Astrocyte of the spinal cord (primary cell): Measurements from ENCODE around the gene DMAC2L.
"Not testable (repeated sequence)": the region's sequence is repeated elsewhere in the genome, so short reads cannot be mapped to it uniquely, and the experiment has no call there.

Experiments used
- DNase-seq: peaks from one replicate; pipeline ENCODE4 v3.0.0; 2011; ENCODE audit warnings: low read depth, low spot score
- H3K4me3 ChIP-seq: 2 replicates; pipeline ENCODE4 v1.5.1; 2011; ENCODE audit warnings: low read depth, mild to moderate bottlenecking, low read length, moderate library complexity
- in situ Hi-C: cut with HindIII; loops from 2 replicates; pipeline ENCODE4 v1.10.0; 2017; ENCODE audit warnings: low sequenced_read_pairs
- TF ChIP-seq, protein P1 (sequence below): IDR thresholded peaks from 2 replicates; pipeline ENCODE4 v1.5.1; 2012; ENCODE audit warnings: low read depth, mild to moderate bottlenecking, low read length, inconsistent platforms

The DMAC2L gene

DNA sequence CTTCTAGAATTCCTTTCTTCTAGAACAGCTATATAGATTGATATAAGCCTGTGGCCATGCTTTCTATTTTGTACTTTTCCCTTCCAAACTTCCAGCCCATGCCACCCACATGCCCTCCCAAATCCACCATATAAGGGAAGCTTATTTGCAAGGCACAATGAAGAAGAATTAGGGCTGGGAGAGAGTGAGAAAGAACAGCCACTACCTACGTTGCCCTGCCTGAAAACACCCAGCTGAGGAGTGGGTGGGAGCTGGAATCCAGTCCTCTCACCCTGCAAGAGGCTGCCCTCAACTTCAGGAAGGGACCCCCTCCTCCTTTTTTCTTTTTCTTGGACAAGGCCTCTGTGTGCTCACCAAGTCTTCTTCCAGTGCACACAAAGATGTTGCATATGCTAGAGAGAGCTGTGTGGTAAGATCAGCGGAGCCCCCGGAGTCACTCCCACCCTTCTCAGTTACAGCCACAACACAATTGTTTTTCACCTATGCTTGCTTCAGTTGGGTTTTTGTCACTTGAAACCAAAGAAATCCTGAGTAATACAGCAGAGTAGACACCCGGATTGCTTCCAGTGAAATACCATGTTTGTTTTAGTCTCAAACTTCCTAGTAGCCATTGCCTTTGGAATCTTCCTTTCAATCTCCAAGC lies 45.8 kb downstream of the DMAC2L start:
- no peak for DNase-seq
- no peak overlapping the region for H3K4me3 ChIP-seq
- TF ChIP-seq, protein P1, sequence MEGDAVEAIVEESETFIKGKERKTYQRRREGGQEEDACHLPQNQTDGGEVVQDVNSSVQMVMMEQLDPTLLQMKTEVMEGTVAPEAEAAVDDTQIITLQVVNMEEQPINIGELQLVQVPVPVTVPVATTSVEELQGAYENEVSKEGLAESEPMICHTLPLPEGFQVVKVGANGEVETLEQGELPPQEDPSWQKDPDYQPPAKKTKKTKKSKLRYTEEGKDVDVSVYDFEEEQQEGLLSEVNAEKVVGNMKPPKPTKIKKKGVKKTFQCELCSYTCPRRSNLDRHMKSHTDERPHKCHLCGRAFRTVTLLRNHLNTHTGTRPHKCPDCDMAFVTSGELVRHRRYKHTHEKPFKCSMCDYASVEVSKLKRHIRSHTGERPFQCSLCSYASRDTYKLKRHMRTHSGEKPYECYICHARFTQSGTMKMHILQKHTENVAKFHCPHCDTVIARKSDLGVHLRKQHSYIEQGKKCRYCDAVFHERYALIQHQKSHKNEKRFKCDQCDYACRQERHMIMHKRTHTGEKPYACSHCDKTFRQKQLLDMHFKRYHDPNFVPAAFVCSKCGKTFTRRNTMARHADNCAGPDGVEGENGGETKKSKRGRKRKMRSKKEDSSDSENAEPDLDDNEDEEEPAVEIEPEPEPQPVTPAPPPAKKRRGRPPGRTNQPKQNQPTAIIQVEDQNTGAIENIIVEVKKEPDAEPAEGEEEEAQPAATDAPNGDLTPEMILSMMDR: no peak
- in situ Hi-C loops: no loop called here

DNA sequence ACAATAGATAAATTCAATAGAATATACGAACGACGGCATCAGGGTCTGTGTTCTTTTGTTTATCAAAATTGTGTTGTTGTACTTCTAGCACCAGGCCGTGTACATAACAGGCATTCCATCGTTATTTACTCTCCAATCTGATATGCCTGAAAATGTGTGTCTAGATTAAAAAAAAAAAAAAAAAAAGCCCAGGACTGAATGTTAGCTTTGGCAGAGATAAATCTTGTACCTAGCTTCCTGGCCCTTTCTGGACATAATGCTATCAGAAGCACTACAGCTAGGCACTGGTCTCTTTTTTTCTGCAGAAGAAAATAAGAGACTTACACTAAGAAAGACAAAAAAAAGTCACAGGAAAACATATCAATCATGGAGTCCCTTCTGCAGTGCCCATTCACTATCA lies 47.5 kb downstream of the DMAC2L start:
- TF ChIP-seq, protein P1: no peak
- in situ Hi-C loops: no loop called here

DNA sequence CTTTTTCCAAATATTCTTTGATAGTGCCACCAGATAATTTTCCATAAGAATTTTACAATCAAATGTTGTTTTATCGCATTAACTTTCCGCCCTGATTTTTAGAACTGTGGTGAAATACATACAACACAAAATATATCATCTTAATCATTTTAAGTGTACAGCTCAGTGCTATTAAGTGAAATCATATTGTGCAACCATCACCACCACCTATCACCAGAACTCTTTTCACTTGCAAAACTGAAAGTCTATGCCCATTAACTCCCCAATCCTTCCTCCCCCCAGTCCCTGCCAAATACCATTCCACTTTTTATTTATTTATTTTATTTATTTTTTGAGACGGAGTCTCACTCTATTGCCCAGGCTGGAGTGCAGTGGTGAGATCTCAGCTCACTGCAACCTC lies 48.0 kb downstream of the DMAC2L start:
- in situ Hi-C loops: no loop called here
- TF ChIP-seq, protein P1: no peak
- DNase-seq: no peak
- H3K4me3 ChIP-seq: no peak overlapping the region

More for the DNA sequence above, 47.5 kb downstream of the DMAC2L start:
- no peak overlapping the region for H3K4me3 ChIP-seq
- DNase-seq: no peak

DNA sequence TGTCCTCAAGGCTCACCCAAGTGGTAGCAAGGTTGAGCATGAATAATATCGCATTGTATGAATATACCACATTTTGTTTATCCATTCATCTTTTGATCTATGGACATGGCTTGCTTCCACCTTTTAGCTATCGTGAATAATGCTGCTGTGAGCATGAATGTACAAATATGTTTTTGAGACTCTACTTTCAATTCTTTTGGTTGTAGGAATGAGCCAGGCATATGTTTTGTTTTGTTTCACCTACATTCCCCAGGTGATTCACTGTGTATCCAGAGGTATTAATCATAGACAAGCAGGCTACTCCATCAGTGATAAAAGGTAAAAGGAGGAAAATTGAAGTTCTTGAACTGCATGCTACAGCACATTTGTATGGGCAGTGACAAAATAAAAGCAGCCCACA lies 48.7 kb downstream of the DMAC2L start:
- in situ Hi-C loops: no loop called here
- no peak overlapping the region for H3K4me3 ChIP-seq
- TF ChIP-seq, protein P1: no peak
- DNase-seq: no peak

DNA sequence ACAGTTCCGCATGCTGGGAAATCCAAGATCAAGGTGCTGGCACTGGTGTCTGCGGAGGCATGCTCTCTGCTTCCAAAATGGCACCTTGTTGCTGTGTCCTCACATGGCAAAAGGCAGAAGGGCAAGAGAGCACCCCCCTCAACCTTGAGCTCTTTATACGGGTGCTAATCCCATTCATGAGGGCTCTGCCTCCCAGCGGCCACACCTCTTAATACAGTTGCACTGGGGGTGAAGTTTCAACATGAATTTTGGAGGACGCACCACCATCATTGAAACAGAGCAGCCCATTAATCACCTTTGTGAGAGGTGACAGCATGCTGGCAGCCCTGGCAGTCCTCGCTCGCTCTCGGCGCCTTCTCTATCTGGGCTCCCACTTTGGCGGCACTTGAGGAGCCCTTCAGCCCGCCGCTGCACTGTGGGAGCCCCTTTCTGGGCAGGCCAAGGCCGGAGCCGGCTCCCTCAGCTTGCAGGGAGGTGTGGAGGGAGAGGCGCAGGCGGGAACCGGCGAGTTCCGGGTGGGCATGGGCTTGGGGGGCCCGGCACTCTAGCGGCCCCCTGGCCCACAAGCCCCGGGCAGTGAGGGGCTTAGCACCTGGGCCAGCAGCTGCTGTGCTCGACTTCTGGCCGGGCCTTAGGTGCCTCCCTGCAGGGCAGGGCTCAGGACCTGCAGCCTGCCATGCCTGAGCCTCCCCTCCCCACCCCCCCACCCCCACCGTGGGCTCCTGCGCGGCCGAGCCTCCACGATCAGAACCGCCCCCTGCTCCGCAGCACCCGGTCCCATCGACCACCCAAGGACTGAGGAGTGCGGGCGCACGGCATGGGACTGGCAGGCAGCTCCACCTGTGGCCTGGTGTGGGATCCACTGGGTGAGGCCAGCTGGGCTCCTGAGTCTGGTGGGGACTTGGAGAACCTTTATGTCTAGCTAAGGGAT lies 49.6 kb downstream of the DMAC2L start:
- DNase-seq, in situ Hi-C loops, H3K4me3 ChIP-seq: not testable (repeated sequence)

DNA sequence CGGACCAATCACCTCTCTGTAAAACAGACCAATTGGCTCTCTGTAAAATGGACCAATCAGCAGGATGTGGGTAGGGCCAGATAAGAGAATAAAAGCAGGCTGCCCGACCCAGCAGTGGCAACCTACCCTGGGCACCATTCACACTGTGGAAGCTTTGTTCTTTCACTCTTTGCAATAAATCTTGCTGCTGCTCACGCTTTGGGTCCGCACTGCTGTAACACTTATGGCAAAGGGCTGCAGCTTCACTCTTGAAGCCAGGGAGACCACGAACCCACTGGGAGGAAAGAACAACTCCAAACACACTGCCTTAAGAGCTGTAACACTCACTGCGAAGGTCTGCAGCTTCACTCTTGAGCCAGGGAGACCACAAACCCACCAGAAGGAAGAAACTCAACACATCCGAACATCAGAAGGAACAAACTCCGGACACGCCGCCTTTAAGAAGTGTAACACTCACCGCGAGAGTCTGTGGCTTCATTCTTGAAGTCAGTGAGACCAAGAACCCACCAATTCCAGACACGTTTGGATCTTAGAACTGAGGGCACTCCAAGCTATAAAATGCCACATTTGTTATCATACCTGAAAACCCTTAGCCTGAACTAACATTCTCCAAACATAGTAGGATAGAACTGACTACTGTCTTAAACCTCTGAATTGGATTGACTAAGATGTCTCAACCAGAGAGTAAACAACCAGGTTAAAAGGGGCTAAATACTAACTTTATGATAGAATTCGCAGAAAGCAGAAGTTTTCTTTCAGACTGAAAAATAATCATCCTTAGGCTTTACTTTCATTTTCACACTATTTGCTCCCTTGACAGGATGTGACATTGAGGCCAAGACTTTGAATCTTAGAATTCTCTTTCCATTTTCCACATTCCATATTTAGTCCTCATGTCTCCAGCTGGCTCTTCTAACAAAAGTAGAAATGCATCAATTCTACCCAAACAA lies 50.9 kb downstream of the DMAC2L start:
- TF ChIP-seq, protein P1: no peak
- no peak for DNase-seq
- H3K4me3 ChIP-seq: no peak overlapping the region
- in situ Hi-C loops: no loop called here
